ENCODE measurements around the gene RASGRF1.

DNA sequence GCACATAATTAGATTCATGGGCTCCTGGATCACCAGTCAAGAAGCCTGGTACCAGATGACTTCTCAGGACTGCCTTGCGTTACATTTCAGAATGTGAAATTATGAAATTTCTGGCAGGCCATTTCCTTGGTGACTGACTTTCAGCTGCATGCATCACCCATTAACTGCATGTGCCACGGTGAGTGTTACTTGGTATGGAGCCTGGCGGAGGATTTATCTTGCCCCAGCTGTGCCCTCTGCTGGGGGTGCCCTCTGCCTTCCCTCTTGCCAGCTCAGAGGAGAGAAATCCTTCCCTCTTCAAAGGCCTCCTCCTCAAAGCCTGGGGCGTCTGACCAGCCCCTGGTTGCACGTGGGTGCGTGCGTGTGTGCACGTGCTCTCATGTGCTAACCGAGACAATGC, 88.0 kb downstream of the RASGRF1 start:
- no peak for TF ChIP-seq EZH2 (IDR thresholded peaks at IDR 0.05; ENCODE audit: borderline replicate concordance, insufficient read depth, low read length, poor library complexity, severe bottlenecking)
- TF ChIP-seq, protein P1, sequence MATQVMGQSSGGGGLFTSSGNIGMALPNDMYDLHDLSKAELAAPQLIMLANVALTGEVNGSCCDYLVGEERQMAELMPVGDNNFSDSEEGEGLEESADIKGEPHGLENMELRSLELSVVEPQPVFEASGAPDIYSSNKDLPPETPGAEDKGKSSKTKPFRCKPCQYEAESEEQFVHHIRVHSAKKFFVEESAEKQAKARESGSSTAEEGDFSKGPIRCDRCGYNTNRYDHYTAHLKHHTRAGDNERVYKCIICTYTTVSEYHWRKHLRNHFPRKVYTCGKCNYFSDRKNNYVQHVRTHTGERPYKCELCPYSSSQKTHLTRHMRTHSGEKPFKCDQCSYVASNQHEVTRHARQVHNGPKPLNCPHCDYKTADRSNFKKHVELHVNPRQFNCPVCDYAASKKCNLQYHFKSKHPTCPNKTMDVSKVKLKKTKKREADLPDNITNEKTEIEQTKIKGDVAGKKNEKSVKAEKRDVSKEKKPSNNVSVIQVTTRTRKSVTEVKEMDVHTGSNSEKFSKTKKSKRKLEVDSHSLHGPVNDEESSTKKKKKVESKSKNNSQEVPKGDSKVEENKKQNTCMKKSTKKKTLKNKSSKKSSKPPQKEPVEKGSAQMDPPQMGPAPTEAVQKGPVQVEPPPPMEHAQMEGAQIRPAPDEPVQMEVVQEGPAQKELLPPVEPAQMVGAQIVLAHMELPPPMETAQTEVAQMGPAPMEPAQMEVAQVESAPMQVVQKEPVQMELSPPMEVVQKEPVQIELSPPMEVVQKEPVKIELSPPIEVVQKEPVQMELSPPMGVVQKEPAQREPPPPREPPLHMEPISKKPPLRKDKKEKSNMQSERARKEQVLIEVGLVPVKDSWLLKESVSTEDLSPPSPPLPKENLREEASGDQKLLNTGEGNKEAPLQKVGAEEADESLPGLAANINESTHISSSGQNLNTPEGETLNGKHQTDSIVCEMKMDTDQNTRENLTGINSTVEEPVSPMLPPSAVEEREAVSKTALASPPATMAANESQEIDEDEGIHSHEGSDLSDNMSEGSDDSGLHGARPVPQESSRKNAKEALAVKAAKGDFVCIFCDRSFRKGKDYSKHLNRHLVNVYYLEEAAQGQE (IDR thresholded peaks at IDR 0.05; ENCODE audit: borderline replicate concordance), result no peak
- TF ChIP-seq, protein P2, sequence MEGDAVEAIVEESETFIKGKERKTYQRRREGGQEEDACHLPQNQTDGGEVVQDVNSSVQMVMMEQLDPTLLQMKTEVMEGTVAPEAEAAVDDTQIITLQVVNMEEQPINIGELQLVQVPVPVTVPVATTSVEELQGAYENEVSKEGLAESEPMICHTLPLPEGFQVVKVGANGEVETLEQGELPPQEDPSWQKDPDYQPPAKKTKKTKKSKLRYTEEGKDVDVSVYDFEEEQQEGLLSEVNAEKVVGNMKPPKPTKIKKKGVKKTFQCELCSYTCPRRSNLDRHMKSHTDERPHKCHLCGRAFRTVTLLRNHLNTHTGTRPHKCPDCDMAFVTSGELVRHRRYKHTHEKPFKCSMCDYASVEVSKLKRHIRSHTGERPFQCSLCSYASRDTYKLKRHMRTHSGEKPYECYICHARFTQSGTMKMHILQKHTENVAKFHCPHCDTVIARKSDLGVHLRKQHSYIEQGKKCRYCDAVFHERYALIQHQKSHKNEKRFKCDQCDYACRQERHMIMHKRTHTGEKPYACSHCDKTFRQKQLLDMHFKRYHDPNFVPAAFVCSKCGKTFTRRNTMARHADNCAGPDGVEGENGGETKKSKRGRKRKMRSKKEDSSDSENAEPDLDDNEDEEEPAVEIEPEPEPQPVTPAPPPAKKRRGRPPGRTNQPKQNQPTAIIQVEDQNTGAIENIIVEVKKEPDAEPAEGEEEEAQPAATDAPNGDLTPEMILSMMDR (IDR thresholded peaks at IDR 0.05; ENCODE audit: poor library complexity, severe bottlenecking), result no peak
- TF ChIP-seq POLR2AphosphoS5 (IDR thresholded peaks at IDR 0.05), result no peak
- TF ChIP-seq MXI1 (conservative IDR thresholded peaks at IDR 0.05; ENCODE audit: poor library complexity, severe bottlenecking), result no peak
- TF ChIP-seq EP300 (conservative IDR thresholded peaks at IDR 0.05; ENCODE audit: poor library complexity, severe bottlenecking), result no peak
- TF ChIP-seq SMC3 (conservative IDR thresholded peaks at IDR 0.05; ENCODE audit: poor library complexity), result no peak
- TF ChIP-seq RAD21 (conservative IDR thresholded peaks at IDR 0.05), result no peak
- no peak for TF ChIP-seq TAF1 (IDR thresholded peaks at IDR 0.05; ENCODE audit: low read depth)

All from neural cell (in vitro differentiated cells).